Stimulated activated CD8-positive, alpha-beta memory T cell treated with anti-CD3 and anti-CD28 coated beads, Interleukin-4, amount 100 ng/mL, for 24 hours (primary cell): Measurements from ENCODE around the gene HESX1.

Source experiments
- DNase-seq: peaks from one replicate; pipeline ENCODE4 v3.0.0-alpha.2; 2020; ENCODE audit warnings: low read depth

Gene HESX1

DNA sequence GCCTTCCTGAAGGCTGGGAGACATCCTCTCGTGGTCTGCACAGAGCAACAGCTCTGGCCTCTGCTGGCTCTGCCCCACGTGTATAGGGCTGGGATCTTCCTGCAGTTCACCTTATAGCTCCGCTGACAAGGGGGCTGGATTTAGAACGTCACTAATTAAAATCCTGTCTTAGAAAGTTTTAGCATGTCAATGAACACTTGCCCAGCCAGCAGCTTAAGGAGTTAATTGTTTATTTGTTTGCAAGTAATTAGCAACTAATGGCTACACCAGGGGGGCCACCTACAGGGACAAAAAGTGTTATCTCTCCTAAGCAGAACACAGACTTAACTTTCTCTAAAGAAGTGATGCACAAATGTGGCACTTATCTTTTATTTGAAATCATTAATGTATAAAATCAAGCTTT is at the start of gene HESX1:
HESX1 (minus strand) TSS at position 84 of the 403 bp plus-strand sequence; CDS start at position 24, 60 bp downstream.
- DNase-seq = no peak

DNA sequence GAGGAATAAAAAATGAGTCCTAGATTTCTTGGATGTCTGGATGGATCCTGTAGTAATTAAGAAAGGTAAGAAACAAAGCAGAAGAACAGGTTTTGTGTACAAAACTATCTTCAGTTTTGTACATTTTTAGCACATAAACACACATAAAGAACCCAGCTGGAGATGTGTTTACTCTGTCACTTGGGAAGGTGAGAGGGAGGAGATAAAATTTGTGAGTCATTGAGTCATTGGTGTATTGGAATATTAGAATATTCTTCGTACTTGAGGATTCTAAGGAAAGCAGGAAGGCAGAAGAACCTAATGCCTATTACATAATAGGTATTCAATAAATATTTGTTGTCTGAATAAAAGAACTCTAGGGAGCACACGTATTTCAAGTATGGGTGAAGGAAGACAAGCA is 45.2 kb upstream of the HESX1 start:
- no peak for DNase-seq

DNA sequence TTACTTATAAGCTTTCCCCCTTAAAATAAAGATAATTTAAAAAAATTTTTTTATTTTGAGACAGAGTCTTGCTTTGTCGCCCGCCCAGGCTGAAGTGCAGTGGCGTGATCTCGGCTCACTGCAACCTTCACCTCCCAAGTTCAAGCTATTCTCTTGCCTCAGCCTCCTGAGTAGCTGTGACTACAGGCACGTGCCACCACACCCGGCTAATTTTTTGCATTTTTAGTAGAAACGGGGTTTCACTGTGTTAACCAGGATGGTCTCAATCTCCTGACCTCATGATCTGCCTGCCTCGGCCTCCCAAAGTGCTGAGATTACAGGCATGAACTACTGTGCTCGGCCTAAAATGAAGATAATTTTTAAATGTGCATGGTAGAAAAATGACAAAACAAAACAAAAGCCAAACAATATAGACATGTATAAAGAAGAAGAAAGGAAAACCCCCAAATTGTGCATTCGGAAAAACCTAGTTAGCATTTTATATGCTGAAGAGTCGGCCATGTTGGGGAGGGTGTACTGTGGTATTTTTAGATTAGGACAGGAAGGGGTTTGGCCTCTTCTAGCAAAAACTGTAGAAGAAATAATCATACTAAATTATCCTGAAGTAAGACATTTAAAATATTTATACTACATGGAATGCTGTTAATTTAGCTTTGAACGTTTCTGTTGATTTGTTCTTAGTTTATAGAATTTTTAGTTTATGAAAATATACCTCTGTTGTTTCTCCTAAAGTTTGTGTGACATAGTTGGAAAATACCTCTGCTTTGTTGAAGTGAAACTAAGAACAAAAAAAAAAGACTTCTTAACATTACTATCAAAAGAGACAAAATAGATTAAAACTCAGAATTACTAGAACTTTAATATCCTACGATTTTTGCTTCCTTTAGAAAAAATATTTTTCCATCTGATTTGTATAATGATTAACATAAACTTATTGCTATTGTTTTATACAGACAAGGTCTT is 35.1 kb upstream of the HESX1 start:
- DNase-seq = no peak

DNA sequence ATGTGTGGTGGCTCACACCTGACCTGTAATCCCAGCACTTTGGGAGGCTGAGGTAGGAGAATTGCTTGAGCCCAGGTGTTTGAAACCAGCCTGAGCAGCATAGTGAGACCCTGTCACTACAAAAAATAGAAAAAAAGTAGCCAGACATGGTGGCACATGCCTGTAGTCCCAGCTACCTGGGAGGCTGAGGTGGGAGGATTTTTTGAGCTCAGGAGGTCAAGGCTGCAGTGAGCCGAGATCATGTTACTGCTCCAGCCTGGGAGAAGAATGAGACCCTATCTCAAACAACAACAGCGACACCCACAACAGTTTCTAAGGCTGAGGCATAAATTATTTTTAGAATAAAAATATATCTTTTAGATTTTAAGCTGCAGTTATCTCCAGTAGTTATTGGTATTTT is 34.0 kb upstream of the HESX1 start:
- DNase-seq = no peak

DNA sequence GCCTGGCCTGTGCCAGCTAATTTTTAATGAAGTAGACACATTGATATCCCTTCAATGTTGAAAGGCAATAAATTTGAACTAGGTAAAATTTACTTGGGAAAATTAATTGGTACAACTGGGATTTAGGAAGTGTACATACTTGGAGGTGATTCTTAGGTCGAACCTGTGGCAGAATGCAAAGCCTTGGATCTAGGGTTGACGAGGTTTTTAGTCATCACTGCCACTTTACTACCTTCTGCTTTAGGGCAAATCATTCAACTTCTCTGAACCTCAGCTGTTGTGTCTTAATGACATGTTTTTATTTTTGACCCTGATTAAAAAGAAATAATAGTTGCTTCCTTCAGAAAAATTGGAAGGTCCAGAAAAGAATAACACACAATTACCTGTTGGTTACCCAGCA is 30.2 kb upstream of the HESX1 start:
- DNase-seq = no peak

DNA sequence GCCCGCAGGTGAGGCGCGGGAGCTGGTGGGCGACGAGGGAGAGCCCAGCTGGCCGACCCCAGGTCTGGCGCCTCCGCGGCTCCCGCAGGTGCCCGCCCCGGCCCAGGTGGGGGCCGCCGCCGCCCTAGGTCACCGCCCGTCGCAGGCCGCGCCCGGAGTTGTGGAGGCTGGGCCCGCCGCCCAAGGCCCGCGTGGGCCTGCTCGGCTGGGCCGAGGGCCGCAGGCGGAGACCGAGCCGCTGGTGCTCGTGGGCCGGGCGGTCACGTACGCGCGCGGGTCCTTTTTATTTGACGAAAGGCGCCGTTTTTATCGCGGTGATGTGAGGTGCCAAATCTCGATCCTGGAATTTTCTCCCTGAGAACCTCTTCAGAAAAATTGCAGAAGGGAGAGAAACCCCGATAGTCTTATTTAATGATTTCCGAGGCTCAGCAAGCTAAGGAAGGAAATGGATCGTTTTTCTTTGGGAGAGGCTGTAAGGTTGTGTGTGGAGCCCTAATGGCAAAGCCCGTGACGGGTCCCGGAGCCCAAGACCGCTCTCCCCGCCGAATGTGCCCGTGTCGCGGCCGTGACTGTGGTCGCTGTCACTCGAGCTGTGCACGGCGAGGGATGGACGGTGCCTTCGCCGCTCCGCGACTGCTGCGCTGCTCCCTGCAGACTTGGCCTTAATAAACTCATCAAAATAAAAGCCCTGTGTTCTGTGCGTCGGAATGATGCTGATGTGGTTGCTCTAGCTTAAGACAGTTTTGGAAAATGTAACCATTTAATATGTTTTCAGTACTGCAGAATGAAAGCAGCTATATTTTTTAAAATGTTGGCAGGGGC is 28.4 kb upstream of the HESX1 start:
- peak; percentile 11 for DNase-seq

DNA sequence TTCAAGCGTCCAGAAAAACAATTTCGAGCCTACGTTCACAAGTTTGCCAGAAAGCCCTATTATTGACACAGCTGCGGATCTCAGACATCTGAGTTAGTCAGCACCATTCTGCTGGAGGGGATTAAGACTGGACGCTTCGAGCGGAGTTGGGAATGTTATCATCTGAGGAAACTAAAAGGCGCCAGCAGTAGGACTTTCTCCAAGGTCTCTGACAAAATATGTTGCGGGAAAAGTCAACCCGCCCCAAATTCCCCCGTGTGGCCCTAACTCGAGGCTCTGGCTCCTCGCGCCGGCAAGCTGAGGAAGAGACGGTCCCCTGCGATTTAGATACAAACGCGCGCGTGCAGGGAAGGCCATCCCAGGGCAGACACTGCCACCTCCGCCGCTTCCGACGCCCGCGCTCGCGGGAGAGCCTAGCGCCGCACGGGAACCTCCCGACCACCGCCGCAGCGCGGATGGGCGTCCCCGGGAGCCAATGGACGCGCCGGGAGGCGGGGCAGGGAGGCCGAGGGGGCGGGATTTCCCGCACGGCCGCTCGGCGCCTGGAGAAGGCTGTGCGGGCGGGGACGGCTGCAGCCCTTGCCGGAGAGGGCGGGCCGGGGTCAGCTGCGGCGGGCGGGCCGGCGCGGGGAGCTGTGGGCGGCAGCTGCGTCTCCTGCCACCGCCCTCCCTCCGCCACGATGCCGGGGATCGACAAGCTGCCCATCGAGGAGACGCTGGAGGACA is 27.6 kb upstream of the HESX1 start, which contains the start of gene APPL1:
APPL1 (plus strand) TSS at position 526 of the 726 bp plus-strand sequence; CDS start at position 681, 155 bp downstream.
- peak; percentile 85 for DNase-seq

DNA sequence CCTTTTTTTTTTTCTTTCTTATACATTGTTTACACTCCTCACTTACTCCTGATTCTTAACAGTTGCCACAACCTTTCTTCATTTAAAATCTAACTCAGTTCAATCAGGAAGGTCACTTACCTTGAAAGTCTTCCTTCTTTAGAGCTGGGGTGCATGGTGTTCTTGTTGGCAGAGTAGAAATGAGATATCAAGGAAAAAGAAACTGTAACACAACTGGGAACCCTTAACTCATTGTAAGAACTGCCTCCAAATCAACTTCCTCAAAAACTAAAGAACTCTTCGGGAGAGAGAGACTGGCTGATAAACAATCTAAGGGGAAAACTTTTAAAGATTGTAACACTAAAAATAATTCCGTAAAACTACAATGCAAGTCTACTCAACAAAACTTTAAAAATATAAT is 26.4 kb upstream of the HESX1 start:
- DNase-seq = no peak

DNA sequence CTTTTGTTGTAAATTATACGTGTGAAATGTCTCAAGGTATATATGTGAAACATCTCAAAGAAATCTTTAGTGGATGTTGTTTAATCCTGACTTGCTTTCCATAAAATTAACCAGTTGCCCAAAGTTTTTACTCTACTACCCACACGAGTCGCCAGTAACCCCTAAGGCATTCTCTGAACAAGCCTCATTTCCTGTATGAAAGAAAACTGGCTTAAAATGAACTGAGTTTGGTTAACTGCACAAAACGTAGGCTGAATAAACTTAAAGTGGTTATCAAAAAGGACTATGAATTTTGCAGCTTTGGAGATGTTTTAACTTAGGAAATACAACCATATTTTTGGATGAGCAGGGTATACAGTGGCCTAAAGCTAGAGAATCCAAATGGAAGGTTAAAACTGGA is 25.1 kb upstream of the HESX1 start:
- DNase-seq = no peak

DNA sequence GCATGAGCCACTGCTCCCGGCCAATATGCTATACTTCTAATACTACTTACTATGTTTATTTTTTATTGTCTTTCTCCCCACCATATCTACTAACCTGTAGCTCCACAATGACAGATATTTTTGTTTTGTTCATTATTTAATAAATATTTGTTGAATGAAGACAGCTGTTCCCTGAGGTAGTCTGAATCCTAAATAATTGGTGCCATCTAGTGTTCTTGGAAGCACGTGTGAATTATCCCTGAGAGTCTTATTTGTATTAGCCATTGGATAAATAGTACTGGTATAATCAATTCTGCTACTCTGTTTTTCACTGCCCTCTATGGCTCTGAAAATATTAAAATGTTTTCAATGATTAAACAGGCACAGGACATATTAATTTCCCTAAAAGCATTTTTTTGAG is 22.1 kb upstream of the HESX1 start:
- no peak for DNase-seq

DNA sequence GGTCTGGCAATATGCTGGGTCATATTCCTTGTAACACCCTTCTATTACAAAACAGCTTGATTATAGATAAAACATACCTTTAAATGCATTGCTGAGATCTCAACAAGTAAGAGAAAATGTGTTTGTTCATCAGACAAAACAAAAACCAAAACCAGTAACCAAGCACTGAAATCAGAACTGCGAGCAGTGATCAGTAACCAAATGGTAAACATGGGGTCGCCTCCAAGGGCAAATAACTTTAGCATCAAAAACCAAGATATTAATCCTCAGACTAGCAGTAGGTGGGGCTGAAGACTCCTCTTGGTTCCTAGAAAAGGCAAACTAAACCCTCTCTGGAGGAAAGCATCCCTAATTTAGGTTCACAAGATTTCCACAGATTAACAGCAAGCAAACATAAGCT is 6.6 kb upstream of the HESX1 start:
- no peak for DNase-seq

DNA sequence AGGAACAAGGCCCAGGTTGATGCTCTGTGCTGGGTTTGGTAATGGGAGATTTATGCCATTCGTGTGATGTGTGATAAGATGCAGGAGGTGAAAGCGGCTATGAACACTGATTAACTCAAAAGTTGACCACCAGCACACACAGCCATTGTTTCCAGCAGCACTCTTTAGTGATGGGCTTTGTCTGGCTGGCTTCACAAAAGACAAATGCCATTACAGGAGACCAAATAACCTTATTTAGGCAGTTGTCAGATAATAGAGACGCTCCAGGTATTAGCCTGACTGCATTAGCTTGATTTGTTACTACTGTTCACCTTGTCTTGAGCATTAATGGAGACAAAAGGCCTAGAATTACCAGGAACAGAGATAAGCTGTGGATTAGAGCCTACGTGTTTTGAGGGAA is 5.1 kb downstream of the HESX1 start:
- no peak for DNase-seq

DNA sequence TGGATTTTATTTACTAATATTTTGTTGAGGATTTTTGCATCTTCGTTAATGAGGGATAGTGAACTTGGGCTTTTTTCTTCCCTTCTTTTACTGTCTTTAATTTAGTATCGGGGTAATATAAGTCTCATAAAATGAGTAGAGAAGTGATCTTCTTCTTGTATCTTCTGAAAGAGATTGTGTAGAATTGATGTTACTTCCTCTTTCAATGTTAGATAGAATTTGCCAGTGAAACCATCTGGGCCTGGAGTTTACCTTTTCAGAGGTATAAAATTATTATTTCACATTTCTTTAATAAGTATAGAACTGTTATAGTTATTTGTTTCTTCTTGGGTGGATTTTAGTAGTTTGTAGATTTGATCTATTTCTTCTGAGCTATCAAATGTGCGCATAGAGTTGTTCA is 7.8 kb downstream of the HESX1 start:
- no peak for DNase-seq

DNA sequence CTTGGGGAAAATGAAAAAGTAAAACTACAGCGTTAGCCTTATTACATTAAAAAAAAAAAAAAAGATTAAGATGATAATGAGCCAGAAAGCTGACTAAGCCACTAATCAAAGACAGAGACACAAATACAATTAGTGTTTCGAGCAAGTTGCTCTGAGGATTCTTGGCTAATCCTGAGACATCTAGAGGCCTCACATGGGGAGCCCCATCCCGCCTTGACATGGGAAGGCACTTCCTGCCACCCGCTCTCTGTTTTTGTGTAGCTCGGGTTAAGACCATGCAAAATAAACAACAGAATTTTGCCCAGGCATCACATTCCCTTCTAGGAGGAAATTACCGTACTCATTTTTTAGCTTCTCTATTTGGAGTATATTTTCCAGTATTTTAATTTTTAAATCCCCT is 15.3 kb downstream of the HESX1 start:
- DNase-seq = no peak

DNA sequence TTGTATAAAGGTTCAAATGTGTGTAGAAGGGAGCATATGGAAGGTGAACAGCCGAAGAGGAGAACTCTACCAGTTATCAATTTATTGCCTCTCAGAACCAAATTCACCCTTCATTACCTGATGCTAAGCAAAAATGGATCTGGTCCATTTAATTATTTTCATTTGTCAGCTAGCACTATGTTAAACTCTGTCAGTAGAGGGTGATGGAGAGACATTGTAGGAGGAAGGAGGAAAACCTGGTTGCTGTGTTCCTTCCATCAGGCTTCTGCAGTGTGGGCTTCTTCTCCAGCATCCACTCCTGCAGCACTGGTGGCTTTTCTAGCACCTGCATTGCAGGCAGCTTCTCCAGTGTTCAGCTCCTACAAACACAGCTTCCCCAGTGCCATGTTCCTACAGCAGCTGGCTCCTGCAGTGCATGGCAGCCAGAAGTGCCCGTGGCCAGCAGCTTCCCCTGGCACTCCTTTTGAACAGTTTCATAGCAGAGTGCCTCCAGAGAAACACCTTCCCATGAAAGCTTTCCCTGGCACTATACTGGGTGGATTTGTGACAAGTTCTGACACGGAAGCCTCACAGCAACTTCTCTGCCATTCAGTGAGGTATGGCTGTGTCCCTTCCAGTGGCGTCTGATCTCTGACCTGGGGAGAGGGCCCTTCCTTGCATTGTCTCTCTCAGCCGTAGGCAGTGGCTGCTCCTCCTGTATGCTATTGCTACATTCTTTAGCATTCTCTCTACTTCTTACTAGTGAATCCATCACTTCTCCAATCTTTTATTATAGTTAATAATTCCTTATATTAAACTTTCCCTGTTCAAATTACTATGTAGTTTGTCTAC is 20.0 kb downstream of the HESX1 start:
- DNase-seq = no peak

DNA sequence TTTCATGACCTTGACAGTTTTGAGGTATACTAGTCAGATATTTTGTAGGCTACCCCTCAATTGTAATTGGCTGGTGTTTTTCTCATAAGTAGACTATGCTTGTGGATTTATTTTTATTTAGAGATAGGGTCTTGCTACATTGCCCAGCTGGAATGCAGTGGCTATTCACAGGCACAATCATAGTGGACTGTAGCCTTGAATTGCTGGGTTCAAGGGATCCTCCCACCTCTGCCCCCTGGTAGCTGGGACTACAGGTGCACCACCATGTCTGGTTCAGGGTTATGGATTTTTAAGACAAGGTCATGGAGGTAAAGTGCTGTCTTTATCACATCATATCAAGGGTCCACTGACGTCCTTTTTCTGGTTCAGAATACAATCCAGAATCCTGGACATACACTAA is 23.7 kb downstream of the HESX1 start:
- no peak for DNase-seq

DNA sequence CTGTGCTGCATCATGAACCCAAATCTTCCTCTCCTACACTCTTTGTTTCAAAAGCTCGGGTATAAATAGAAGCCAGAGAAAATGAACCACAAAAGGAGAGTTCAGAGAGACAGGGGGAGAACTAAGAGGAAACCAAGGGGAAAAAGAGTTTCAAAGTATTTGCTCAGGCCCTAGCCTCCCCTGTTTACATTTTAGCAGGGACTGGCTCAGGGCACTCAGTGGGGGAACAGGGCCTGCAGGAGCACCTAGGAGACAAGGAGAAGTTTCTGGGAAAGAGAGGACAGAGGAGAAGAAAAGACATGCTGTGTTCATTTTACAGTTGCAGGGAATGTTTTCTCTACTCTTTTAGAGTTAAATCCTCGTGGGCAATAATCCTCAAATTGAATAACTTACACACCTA is 26.1 kb downstream of the HESX1 start:
- no peak for DNase-seq

DNA sequence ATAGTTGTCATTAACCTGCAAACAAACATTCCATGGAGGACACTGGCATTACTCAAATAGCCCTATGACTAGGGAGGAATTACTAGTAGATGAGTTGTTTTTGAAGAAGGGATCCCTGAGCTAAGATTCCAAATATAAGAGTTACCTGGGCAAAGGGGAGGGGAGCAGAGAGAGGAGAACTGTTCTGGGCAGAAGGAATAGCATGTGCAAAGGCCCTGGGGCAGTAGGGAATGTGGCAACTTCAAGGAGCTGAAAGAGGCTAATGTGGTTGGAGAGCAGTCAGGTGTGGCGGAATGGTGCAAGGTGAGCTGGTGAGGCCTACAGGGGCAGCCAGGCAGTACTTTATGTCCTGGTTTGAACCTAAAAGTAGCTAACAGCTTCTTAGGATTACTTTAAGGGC is 28.8 kb downstream of the HESX1 start:
- DNase-seq = no peak

DNA sequence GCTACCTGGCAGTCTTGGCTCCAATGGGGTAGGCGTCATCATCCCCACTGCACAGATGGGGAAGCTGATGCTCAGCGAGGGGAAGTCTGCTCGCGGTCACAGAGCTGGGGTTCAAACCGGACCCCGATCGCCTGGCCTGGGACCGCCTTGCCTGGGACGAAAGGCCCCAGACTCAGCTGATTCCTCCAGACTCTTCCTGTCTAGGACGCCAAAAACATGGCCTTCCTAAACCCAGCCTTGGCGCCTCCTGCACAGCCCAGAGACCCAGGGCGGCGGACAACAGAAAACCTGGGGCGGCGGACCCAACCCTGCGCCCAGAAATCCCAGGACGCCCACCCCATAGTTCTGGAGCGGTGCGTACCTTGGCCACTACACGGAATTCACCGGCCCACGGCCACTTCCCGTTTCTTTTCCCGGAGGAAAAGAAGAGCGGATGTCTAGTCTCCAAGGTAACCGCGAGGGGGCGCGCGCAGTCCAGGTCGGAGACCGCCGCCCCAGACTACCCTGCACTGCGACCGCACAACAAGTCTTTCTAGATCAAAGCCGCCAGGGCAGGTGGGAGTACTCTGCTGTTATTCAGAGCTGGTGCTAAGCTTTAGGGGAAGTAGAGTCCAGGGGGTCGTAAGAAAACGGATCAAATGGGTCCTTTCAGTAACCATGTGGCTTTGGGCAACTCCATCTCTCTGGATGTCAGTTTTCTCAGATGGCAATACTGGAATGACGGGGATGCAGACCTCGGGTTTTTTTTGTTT is 29.7 kb downstream of the HESX1 start:
- peak; percentile 43 for DNase-seq

DNA sequence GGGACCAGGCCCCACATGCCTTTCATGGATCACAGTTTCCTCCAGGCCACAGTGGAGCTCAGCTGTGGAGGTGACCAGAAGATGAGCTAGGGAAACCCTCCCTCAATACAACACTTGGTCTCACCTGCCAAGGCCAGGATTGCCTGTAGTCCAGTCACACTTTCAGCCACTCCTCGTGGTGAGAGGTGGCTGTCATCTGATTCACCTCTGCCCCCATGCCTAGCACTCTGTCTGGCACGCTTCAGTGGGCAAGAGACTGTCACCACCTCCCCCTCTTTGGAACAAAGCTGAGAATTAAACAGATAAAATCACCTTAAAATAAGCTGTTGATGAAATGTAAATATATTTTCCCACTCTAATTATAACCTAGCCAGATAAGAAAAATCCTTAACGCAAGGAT is 30.7 kb downstream of the HESX1 start:
- no peak for DNase-seq

DNA sequence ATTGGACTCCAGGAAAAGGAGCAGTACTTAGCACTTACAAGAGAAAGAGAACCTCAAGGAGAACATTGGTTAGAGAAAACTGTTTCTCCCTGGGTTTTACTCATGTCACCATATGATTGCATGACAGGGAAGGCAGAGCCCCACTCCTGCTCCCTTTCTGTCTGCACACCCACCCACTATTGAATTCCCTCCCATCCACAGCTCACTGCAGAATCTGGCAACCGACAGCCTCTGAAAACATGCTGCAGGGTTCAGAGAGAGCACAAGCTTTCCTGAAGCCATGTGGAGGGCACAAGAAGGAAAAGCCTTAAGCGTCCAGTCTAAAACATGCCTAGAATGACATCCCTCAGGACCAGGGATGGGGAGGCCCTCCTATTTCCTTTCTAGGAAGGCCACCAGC is 31.6 kb downstream of the HESX1 start:
- DNase-seq = no peak
